OCI-LY3 (cell line): ENCODE data around the gene SUCLG2.

Experiments
- CTCF ChIP-seq: fragments of 200-600, 300-600 bp; sonication (generic); IDR thresholded peaks from 2 replicates; pipeline ENCODE4 v1.5.1; 2014; ENCODE audit warnings: antibody characterized with exemption, low read length, low read depth
- EZH2phosphoT487 ChIP-seq: fragments of 200-600 bp; shearing (Covaris generic); IDR thresholded peaks from 2 replicates; pipeline ENCODE4 v1.6.1; 2018; ENCODE audit warnings: antibody characterized with exemption, mixed run types, low read depth

- TF ChIP-seq CTCF (no peak), EZH2phosphoT487 (no peak)
Observed at GRCh38 chr3:67616046-67616445, 38.4 kb downstream of the SUCLG2 start.
